Thyroid gland (tissue), 4 donors: ENCODE measurements around the gene ABCA6. TPM values are rescaled to one million over a fixed set of nuclear protein-coding genes. Genes with fewer than 3 reads are reported as not detected.

ENCODE experiments used
- DNase-seq, 2 donors: peaks; one replicate each; pipeline ENCODE4 v3.0.0-alpha.2; 2019
- H3K27ac ChIP-seq, 3 donors: fragments of 200-600 bp; sonication (generic); 1 replicate in 2 of 3; 2 replicates in 1 of 3; pipeline ENCODE4 v1.5.1; 2016 to 2019; ENCODE audit warnings: mild to moderate bottlenecking in 1 of 3, moderate library complexity in 1 of 3
- H3K27me3 ChIP-seq: fragments of 200-600 bp; sonication (generic); one replicate; pipeline ENCODE4 v1.5.1; 2019
- H3K36me3 ChIP-seq, 2 donors: fragments of 200-600 bp; sonication (generic); one replicate each; pipeline ENCODE4 v1.5.1; 2016 to 2019
- H3K4me1 ChIP-seq, 2 donors: fragments of 200-600 bp; sonication (generic); one replicate each; pipeline ENCODE4 v1.5.1; 2017 to 2019
- H3K4me3 ChIP-seq, 3 donors: fragments of 200-600 bp; sonication (generic); replicated peaks in 1 of 3; 1 replicate in 2 of 3; 2 replicates in 1 of 3; pipeline ENCODE4 v1.5.1; 2016; ENCODE audit warnings: mild to moderate bottlenecking in 1 of 3
- H3K9me3 ChIP-seq: fragments of 200-600 bp; sonication (generic); one replicate; pipeline ENCODE4 v1.5.1; 2017
- CTCF ChIP-seq, 6 experiments: fragments of 200-600 bp in 3 of 6; fragments of 450-650 bp in 3 of 6; sonication (generic) in 3 of 6; IDR thresholded peaks; one replicate each; pipeline ENCODE4 v1.5.1; 2016 to 2019; ENCODE audit warnings: antibody characterized with exemption in 6 of 6, mild to moderate bottlenecking in 2 of 6, inconsistent platforms in 1 of 6, moderate library complexity in 1 of 6
- POLR2A ChIP-seq, 2 donors: fragments of 450-650 bp; IDR thresholded peaks; one replicate each; pipeline ENCODE4 v1.6.1; 2017; ENCODE audit warnings: antibody characterized with exemption in 2 of 2, mild to moderate bottlenecking in 2 of 2, moderate library complexity in 1 of 2
- WGBS, 2 donors: methylation state at CpG; one replicate each; pipeline ENCODE4 v1.1.5; 2017; 5-methylcytosine and 5-hydroxymethylcytosine counted together
- intact Hi-C: fragments of 100-400 bp; cut with DNase I; formaldehyde crosslinking; loops from one replicate; pipeline ENCODE4 v1.15.1; 2023
- total RNA-seq, 4 donors: library from RNA; depleted of rRNA; stranded (reverse); fragments of >200 nt; gene quantifications; one replicate each; pipeline ENCODE4 v1.2.3, GENCODE V29; 2016

ABCA6 gene
- total RNA-seq, 4 donors from 2014 or later, result 24.3 to 101 (median 64.2) TPM

- peak overlapping the region in 2 of 3 donors; percentile 12 to 24 for H3K27ac ChIP-seq
Measured at GRCh38 chr17:69142175-69142802, 594 bp upstream of the ABCA6 start.

GRCh38 chr17:69134112-69134511, 7.6 kb downstream of the ABCA6 start:
- WGBS, 2 donors, result 82% methylated on average over 3 of the region's 3 CpGs
- H3K4me3 ChIP-seq, result no peak overlapping the region
- no peak overlapping the region for H3K27ac ChIP-seq
- intact Hi-C loops, result no loop called here
- TF ChIP-seq CTCF (IDR thresholded peaks at IDR 0.05) (no peak), POLR2A (IDR thresholded peaks at IDR 0.05) (no peak)
- no peaks in the 10 kb centered on the region for H3K27me3 ChIP-seq
- H3K4me1 ChIP-seq, result no peaks in the 10 kb centered on the region
- H3K9me3 ChIP-seq, result no peaks in the 10 kb centered on the region
- DNase-seq, result no peak
- peaks cover 0 to 2% of the 10 kb centered on the region in 2 donors for H3K36me3 ChIP-seq

More at GRCh38 chr17:69142175-69142802, 594 bp upstream of the ABCA6 start:
- TF ChIP-seq POLR2A (IDR thresholded peaks at IDR 0.05), result no peak
- TF ChIP-seq CTCF (IDR thresholded peaks at IDR 0.05), result no peak
- H3K4me1 ChIP-seq, result peaks cover 0 to 4% of the 10 kb centered on the region in 2 donors
- no peaks in the 10 kb centered on the region for H3K27me3 ChIP-seq
- 65 to 73% methylated on average over 3 of the region's 3 CpGs for WGBS, 2 donors
- H3K36me3 ChIP-seq, result peaks cover 0 to 2% of the 10 kb centered on the region in 2 donors
- H3K9me3 ChIP-seq, result no peaks in the 10 kb centered on the region
- intact Hi-C loops, result no loop called here
- no peak overlapping the region for H3K4me3 ChIP-seq
- DNase-seq, result no peak

- H3K9me3 ChIP-seq, result no peaks in the 10 kb centered on the region
- H3K36me3 ChIP-seq, result no peaks in the 10 kb centered on the region
- TF ChIP-seq POLR2A (IDR thresholded peaks at IDR 0.05) (no peak), CTCF (IDR thresholded peaks at IDR 0.05) (no peak)
- H3K27me3 ChIP-seq, result no peaks in the 10 kb centered on the region
- no peak for DNase-seq
- H3K4me1 ChIP-seq, result no peaks in the 10 kb centered on the region
- 79% methylated on average over 6 of the region's 6 CpGs for WGBS, 2 donors
- H3K27ac ChIP-seq, result no peak overlapping the region
- intact Hi-C loops, result no loop called here
- H3K4me3 ChIP-seq, result no peak overlapping the region
Measured at GRCh38 chr17:69130627-69131296, 10.9 kb downstream of the ABCA6 start.

- no peak for DNase-seq
- Histone ChIP-seq H3K4me1 (peaks cover 0 to 2% of the 10 kb centered on the region in 2 donors), H3K36me3 (no peaks in the 10 kb centered on the region), H3K9me3 (no peaks in the 10 kb centered on the region), H3K27ac (no peak overlapping the region), H3K27me3 (no peaks in the 10 kb centered on the region), H3K4me3 (no peak overlapping the region)
- intact Hi-C loops, result no loop called here
- 88 to 89% methylated on average over 1 of the region's 1 CpG for WGBS, 2 donors
- TF ChIP-seq CTCF (IDR thresholded peaks at IDR 0.05), result no peak
- no peak for TF ChIP-seq POLR2A (IDR thresholded peaks at IDR 0.05)
Measured at GRCh38 chr17:69123626-69124025, 18.1 kb downstream of the ABCA6 start.

- no peak overlapping the region for H3K27ac ChIP-seq
- TF ChIP-seq CTCF (IDR thresholded peaks at IDR 0.05), result no peak
- TF ChIP-seq POLR2A (IDR thresholded peaks at IDR 0.05), result no peak
- no peaks in the 10 kb centered on the region for H3K36me3 ChIP-seq
- intact Hi-C loops, result no loop called here
- H3K27me3 ChIP-seq, result no peaks in the 10 kb centered on the region
- DNase-seq, result no peak
- no peak overlapping the region for H3K4me3 ChIP-seq
- 96 to 99% methylated on average over 5 of the region's 5 CpGs for WGBS, 2 donors
- peaks cover 0 to 11% of the 10 kb centered on the region in 2 donors for H3K4me1 ChIP-seq
- no peaks in the 10 kb centered on the region for H3K9me3 ChIP-seq
Measured at GRCh38 chr17:69122065-69122464, 19.6 kb downstream of the ABCA6 start.
